ENCODE results near the gene OGFOD2.

DNA sequence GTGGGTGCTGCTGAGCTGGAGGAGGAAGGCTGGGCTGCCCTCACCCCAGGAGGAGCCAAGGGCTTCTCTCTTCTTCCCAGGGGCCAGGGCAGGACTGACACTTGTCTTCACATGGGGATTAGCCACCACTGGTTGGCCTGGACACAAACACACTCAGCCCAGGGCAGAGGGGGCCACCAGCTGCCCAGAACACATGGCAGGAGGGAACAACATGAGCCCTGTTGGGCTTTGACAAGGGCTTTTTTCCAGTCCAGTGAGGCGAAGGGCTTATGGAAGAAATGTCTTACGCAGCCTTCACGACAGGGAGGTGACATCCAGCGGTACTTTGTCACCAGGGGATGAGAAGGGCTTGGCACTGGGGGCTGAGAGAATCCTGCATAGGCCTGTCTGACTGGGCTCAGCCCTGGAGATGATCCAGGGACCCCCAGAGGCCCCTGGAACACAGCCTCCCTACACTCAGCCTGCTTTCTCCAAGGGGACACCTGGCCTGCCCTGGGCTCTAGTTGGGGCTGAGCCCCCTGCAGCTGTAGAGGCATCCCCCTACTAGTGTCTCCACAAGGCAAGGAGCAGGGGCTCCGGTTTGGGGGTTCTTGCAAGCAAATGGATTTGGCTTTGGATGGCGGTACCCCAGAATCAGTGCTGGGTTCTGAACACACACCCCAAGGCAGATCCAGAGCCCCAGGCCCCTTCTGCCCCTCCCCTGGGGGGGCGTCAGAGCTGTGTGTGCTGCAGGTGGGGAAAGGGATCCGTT is 24.3 kb downstream of the OGFOD2 start:
- TF ChIP-seq, protein P1, sequence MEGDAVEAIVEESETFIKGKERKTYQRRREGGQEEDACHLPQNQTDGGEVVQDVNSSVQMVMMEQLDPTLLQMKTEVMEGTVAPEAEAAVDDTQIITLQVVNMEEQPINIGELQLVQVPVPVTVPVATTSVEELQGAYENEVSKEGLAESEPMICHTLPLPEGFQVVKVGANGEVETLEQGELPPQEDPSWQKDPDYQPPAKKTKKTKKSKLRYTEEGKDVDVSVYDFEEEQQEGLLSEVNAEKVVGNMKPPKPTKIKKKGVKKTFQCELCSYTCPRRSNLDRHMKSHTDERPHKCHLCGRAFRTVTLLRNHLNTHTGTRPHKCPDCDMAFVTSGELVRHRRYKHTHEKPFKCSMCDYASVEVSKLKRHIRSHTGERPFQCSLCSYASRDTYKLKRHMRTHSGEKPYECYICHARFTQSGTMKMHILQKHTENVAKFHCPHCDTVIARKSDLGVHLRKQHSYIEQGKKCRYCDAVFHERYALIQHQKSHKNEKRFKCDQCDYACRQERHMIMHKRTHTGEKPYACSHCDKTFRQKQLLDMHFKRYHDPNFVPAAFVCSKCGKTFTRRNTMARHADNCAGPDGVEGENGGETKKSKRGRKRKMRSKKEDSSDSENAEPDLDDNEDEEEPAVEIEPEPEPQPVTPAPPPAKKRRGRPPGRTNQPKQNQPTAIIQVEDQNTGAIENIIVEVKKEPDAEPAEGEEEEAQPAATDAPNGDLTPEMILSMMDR (IDR thresholded peaks at IDR 0.05): no peak
- TF ChIP-seq POLR2A (IDR thresholded peaks at IDR 0.05): no peak
